Choroid plexus epithelial cell (primary cell): ENCODE measurements around the gene TIMP4.

Experiments
- DNase-seq: peaks from one replicate; pipeline ENCODE4 v3.0.0-alpha.2; 2010; ENCODE audit warnings: low read depth
- H3K4me3 ChIP-seq: 2 replicates; pipeline ENCODE4 v1.5.1; 2011; ENCODE audit warnings: low read depth, mild to moderate bottlenecking, control low read depth, low read length, moderate library complexity
- TF ChIP-seq, protein P1 (sequence below): conservative IDR thresholded peaks from 2 replicates; pipeline ENCODE4 v1.5.1; 2011; ENCODE audit warnings: low read depth, mild to moderate bottlenecking, control low read depth, inconsistent platforms, low read length, moderate library complexity

The TIMP4 gene

DNA sequence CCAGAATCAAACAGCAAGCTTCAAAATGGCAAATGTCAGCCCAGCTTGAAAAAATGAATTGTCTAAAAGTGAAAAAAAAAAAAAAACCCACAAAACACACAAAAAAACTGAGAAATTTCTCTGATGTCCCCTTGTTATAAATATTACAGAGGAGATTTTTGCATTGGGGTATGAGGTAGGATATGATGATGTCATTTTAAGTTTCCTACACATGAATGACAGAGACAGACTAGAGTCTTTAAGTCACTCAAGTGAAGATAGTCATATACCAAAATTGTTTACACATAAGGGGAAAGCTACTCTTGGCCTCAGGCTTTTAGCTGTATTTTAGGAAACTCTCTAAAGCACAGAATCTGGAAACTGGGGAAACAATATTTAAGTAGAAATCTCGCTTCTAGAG lies 32.9 kb downstream of the TIMP4 start:
- TF ChIP-seq, protein P1, sequence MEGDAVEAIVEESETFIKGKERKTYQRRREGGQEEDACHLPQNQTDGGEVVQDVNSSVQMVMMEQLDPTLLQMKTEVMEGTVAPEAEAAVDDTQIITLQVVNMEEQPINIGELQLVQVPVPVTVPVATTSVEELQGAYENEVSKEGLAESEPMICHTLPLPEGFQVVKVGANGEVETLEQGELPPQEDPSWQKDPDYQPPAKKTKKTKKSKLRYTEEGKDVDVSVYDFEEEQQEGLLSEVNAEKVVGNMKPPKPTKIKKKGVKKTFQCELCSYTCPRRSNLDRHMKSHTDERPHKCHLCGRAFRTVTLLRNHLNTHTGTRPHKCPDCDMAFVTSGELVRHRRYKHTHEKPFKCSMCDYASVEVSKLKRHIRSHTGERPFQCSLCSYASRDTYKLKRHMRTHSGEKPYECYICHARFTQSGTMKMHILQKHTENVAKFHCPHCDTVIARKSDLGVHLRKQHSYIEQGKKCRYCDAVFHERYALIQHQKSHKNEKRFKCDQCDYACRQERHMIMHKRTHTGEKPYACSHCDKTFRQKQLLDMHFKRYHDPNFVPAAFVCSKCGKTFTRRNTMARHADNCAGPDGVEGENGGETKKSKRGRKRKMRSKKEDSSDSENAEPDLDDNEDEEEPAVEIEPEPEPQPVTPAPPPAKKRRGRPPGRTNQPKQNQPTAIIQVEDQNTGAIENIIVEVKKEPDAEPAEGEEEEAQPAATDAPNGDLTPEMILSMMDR, result no peak
- DNase-seq, result no peak
- no peak overlapping the region for H3K4me3 ChIP-seq

DNA sequence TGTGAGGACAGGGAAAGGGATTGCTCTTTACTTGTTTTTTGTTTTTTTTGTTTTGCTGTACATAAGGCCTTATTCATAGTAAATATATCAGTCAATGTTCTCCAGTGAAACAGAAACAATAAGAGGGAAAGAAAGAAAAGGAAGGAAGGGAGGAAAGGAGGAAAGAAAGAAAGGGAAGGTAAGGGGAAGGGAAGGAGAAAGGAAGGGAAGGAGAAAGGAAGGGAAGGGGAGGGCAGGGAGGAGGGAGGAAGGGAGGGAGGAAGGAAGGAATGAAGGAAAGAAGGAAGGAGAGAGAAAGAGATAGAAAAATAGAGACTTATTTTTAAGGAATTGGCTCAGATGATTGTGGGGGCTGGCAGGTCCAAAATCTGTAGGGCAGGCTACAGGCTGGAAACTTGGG lies 37.2 kb downstream of the TIMP4 start:
- no peak overlapping the region for H3K4me3 ChIP-seq
- TF ChIP-seq, protein P1, result no peak

DNA sequence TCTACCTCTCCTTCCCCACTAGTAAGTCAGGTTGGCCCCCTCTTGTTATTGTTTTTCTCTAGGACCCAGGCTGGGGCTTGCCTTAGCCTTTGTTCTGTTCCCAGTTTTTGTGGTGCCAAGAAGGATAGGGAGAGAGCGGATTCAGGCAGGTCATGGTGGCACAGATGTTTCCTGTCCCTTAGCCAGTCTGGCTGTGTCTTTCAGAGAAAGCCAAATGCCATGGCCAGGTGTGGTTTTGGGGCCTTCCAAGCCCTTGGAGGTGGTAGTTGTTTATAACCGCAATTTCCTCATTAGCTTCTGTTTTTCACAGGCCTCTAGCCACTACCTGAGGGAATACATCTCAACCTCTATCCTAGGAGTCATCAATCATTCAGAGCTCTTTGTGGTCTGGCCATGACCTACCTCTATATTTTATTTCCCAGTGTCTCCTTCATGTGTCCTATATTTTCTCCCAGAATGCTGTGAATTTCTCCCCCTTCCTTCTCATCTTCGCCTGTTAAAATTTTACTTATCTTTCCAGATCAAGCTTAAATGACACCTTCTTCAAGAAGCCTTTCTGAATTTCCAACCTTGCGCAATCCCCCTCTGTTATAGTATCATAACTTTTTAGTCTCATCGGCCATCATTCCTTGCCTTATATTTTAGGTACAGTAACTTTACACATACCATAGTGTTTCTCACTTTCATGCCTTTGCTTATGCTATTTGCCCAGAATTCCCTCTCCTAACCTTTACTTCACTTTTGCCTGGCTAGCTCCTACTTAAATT lies 38.2 kb downstream of the TIMP4 start:
- no peak for DNase-seq

More for the DNA sequence above, 37.2 kb downstream of the TIMP4 start:
- no peak for DNase-seq

DNA sequence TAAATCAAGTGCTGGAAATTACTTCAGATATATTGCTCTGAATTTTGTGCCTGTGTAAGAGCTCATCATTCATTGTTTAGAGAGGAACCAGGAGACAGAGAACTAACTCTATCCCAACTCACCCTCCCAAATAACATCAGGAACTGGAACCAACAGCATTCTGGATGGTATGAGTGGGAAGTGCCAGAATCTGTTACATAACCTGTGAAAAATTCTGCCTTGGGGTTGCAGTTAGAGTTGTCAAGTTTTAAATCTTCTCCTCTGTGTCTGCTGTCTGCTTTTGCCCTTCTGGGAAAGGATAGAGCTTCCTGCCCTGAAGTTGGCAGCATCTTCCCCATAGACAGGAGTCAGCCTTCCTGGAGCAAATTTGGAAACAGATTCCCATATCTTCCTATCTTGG lies 41.2 kb downstream of the TIMP4 start:
- no peak for DNase-seq
- TF ChIP-seq, protein P1, result no peak
- no peak overlapping the region for H3K4me3 ChIP-seq

More for the DNA sequence above, 38.2 kb downstream of the TIMP4 start:
- TF ChIP-seq, protein P1, result no peak
- no peak overlapping the region for H3K4me3 ChIP-seq

DNA sequence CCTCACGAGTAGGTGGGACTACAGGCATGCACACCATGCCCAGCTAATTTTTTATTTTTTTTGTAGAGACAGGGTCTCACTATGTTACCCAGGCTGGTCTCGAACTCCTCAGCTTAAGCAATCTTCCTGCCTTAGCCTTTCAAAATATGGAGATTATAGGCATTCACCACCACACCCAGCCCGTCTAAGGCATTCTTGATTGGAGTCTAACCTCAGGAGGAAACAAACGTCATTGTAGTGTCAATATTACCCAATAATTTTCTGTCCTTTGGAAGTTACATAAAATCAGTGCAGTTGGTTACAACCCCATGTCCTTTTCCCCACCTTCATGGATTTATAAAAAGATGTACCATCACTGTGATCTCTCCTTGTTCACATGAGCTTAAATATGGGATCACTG lies 41.8 kb downstream of the TIMP4 start:
- DNase-seq, result no peak
- TF ChIP-seq, protein P1, result no peak
- no peak overlapping the region for H3K4me3 ChIP-seq

DNA sequence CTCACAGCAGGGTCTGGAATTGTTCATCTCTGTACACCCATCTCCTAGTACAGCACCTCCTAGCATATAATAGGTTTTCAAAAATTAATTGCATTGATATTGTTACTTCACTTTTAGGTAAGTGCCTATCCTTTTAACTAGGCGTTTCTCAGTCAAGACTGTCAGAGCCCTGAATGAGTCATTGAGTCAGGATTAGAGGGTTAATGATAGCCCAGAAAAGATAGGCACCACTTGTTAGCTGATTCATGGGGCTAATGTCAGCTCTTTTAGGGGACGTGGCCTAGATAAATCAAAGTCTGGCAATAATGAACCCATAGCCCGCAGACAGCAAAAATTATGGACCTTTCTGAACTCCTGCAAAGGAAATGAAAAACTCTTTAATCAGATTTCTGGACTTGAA lies 42.9 kb downstream of the TIMP4 start:
- no peak for DNase-seq
- no peak overlapping the region for H3K4me3 ChIP-seq
- TF ChIP-seq, protein P1, result no peak

DNA sequence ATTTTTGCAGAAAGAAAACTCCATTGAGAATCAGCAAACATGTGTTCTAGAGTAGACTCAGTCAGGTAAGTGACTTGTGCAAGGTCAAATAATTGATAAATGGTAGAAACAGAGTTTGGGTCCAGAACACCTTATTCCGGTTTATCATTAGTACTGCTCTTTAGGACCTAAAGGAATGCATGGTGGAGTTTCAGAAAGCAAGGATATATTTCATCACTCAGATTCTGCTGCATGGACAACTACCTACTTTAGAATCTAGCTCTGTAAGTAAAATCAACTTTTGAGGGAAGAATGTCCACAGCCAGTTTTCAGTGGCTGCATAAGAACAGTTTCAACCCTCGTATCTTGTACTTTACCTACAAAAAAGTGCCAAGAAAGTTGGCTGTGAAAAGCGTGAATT lies 43.6 kb downstream of the TIMP4 start:
- no peak for DNase-seq
- H3K4me3 ChIP-seq, result no peak overlapping the region
- TF ChIP-seq, protein P1, result no peak
